ENCODE measurements around the gene ADM2.

DNA sequence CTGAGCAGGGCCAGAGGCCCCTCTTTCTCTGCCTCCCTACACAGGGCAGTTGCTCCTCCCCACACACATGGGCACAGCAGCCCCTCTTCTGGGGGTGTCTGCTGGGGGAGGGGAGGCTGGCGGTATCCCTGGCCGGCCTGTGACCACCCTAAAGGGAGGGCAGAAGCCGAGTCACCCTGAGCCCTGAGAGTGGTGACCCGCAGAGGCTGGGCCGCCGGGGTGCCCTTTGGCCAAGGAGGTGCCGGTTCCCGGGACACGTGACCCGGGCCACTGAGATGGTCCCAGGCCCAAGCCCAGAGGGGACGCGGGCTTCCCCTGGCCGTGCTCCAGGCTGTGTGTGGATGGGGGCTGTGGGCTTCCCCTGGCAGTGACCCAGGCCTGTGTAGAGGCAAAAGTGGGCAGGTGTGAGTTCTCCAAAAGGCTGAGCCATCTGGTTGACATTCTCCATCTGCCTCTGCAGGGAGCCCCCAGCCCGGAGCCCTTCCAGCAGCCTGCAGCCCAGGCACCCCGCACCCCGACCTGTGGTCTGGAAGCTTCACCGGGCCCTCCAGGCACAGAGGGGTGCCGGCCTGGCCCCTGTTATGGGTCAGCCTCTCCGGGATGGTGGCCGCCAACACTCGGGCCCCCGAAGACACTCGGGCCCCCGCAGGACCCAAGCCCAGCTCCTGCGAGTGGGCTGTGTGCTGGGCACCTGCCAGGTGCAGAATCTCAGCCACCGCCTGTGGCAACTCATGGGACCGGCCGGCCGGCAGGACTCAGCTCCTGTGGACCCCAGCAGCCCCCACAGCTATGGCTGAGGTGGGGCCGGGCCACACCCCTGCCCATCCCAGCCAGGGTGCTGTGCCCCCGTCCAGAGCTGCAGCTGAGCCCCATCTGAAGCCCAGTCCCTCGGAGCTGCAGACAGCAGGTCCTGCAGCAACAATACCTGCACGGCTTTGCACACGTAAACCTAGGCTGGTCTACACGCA, 1.0 kb downstream of the ADM2 start:
- TF ChIP-seq CEBPG (CRISPR knock-in tag; IDR thresholded peaks at IDR 0.05) (no peak), ZNF761 (CRISPR knock-in tag; conservative IDR thresholded peaks at IDR 0.05) (no peak), RXRA (CRISPR knock-in tag; IDR thresholded peaks at IDR 0.05) (no peak), KLF6 (CRISPR knock-in tag; IDR thresholded peaks at IDR 0.05) (no peak), POLR2AphosphoS5 (IDR thresholded peaks at IDR 0.05; ENCODE audit: low read depth, low read length) (no peak), ZBTB7A (CRISPR knock-in tag; IDR thresholded peaks at IDR 0.05) (no peak), TCF7 (IDR thresholded peaks at IDR 0.05; ENCODE audit: low read depth) (no peak), EZH2 (conservative IDR thresholded peaks at IDR 0.05; ENCODE audit: low read depth, low read length) (no peak), HNRNPH1 (optimal IDR thresholded peaks at IDR 0.05; ENCODE audit: low read depth, low read length) (no peak), POLR2A (IDR thresholded peaks at IDR 0.05; ENCODE audit: insufficient read depth in 1 of 2, low read depth in 2 of 2, low read length in 2 of 2) (no peak)
- TF ChIP-seq, protein P1, sequence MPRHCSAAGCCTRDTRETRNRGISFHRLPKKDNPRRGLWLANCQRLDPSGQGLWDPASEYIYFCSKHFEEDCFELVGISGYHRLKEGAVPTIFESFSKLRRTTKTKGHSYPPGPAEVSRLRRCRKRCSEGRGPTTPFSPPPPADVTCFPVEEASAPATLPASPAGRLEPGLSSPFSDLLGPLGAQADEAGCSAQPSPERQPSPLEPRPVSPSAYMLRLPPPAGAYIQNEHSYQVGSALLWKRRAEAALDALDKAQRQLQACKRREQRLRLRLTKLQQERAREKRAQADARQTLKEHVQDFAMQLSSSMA (CRISPR knock-in tag; IDR thresholded peaks at IDR 0.05): no peak

Measured in HepG2 (cell line).